Panc1 (cell line): ENCODE data around the gene DAPK1. TPM values are rescaled to one million over a fixed set of nuclear protein-coding genes. Genes with fewer than 3 reads are reported as not detected.

Experiments
- ATAC-seq: fragments of 200-7000 bp; cut with Tn5 transposase; 2 replicates; pipeline ENCODE4 v1.9.1; 2020; ENCODE audit warnings: mild to moderate bottlenecking, moderate library complexity
- BruUV-seq: library from RNA; stranded (reverse); fragments of 400-500 nt; replicated peaks from 2 replicates; lab custom pipeline; 2021; lab: Mats Ljungman, UMichigan
- CTCF ChIA-PET: fragments of 300-600 bp; sonication (Branson Sonifier 250); formaldehyde crosslinking; loops from one replicate; lab custom pipeline; 2022; ENCODE audit warnings: antibody characterized with exemption; lab: Charles Lee
- POLR2A ChIA-PET: fragments of 300-600 bp; sonication (Branson Sonifier 250); formaldehyde crosslinking; loops from one replicate; lab custom pipeline; 2022; ENCODE audit warnings: antibody characterized with exemption; lab: Charles Lee
- DNase-seq: peaks from one replicate; pipeline ENCODE4 v3.0.0-alpha.2; 2010; ENCODE audit warnings: low read depth, low spot score
- H3K27ac ChIP-seq: 2 replicates; pipeline ENCODE4 v1.5.1; 2011; ENCODE audit warnings: mild to moderate bottlenecking, low read length, inconsistent platforms
- H3K27me3 ChIP-seq: fragments of 200-500 bp; sonication (Bioruptor generic); 2 replicates; pipeline ENCODE4 v1.6.0; 2014; ENCODE audit warnings: low read length, inconsistent platforms; ENCODE audit not compliant: control insufficient read depth, insufficient read depth
- H3K36me3 ChIP-seq: fragments of 200-500 bp; sonication (Bioruptor generic); 2 replicates; pipeline ENCODE4 v1.5.1; 2014; ENCODE audit warnings: inconsistent platforms, mild to moderate bottlenecking, low read length, moderate library complexity; ENCODE audit not compliant: control insufficient read depth, insufficient read depth
- H3K4me1 ChIP-seq: 2 replicates; pipeline ENCODE4 v1.5.1; 2011; ENCODE audit warnings: inconsistent platforms, mild to moderate bottlenecking, low read length, moderate library complexity; ENCODE audit not compliant: control insufficient read depth, insufficient read depth
- H3K4me3 ChIP-seq, 2 experiments: 2 replicates each; pipeline ENCODE4 v1.5.1; 2011 to 2012; ENCODE audit warnings: low read depth in 2 of 2, low read length in 2 of 2, mild to moderate bottlenecking in 2 of 2, inconsistent platforms in 1 of 2, moderate library complexity in 1 of 2
- H3K9me3 ChIP-seq: fragments of 200-500 bp; sonication (Bioruptor generic); 2 replicates; pipeline ENCODE4 v1.5.1; 2014; ENCODE audit warnings: low read depth, mild to moderate bottlenecking, inconsistent platforms, low read length, moderate library complexity; ENCODE audit not compliant: control insufficient read depth, insufficient read depth
- POLR2AphosphoS5 ChIP-seq: IDR thresholded peaks from 2 replicates; pipeline ENCODE4 v1.6.1; 2012; ENCODE audit warnings: mild to moderate bottlenecking, low read depth, low read length, moderate library complexity
- REST ChIP-seq, 2 experiments: IDR thresholded peaks; 2 replicates each; pipeline ENCODE4 v1.6.1; 2011 to 2012; ENCODE audit warnings: low read depth in 2 of 2, control low read depth in 1 of 2, low read length in 1 of 2, mild to moderate bottlenecking in 1 of 2, moderate library complexity in 1 of 2; ENCODE audit not compliant: insufficient read depth in 1 of 2
- SIN3A ChIP-seq: IDR thresholded peaks from 2 replicates; pipeline ENCODE4 v1.6.1; 2012; ENCODE audit warnings: low read depth, mild to moderate bottlenecking, low read length, moderate library complexity, borderline replicate concordance; ENCODE audit not compliant: insufficient read depth
- TCF7L2 ChIP-seq: IDR thresholded peaks from 2 replicates; pipeline ENCODE4 v1.6.1; 2011; ENCODE audit warnings: mild to moderate bottlenecking, low read depth, low read length, inconsistent platforms
- in situ Hi-C: cut with HindIII; loops from 2 replicates; pipeline ENCODE4 v1.10.0; 2016; ENCODE audit warnings: low sequenced_read_pairs, low pct_unique_long_range_greater_than_20kb
- intact Hi-C: fragments of 100-400 bp; cut with micrococcal nuclease; formaldehyde crosslinking; loops from one replicate; pipeline ENCODE4 v1.10.0; 2022; ENCODE audit not compliant: unreplicated experiment
- total RNA-seq: library from RNA; stranded (reverse); gene quantifications from one replicate; pipeline ENCODE4 v1.2.1, GENCODE V29; 2021; ENCODE audit not compliant: unreplicated experiment
- TF ChIP-seq, protein P1 (sequence below): fragments of 450-650 bp; IDR thresholded peaks from 2 replicates; pipeline ENCODE4 v1.5.1; 2017; ENCODE audit warnings: mild to moderate bottlenecking

Gene DAPK1
- total RNA-seq, 1 experiment from 2014 or later, result 0.87 TPM

- H3K4me1 ChIP-seq, result no peaks in the 10 kb centered on the region
- BruUV-seq, result no TSS peak
- intact Hi-C loops, result no loop called here
- TF ChIP-seq POLR2AphosphoS5, result no peak
- TF ChIP-seq TCF7L2, result no peak
- TF ChIP-seq REST (IDR thresholded peaks at IDR 0.05; ENCODE audit: insufficient read depth in 1 of 2, low read depth in 2 of 2, low read length in 1 of 2), result no peak
- TF ChIP-seq SIN3A, result no peak
- TF ChIP-seq, protein P1, sequence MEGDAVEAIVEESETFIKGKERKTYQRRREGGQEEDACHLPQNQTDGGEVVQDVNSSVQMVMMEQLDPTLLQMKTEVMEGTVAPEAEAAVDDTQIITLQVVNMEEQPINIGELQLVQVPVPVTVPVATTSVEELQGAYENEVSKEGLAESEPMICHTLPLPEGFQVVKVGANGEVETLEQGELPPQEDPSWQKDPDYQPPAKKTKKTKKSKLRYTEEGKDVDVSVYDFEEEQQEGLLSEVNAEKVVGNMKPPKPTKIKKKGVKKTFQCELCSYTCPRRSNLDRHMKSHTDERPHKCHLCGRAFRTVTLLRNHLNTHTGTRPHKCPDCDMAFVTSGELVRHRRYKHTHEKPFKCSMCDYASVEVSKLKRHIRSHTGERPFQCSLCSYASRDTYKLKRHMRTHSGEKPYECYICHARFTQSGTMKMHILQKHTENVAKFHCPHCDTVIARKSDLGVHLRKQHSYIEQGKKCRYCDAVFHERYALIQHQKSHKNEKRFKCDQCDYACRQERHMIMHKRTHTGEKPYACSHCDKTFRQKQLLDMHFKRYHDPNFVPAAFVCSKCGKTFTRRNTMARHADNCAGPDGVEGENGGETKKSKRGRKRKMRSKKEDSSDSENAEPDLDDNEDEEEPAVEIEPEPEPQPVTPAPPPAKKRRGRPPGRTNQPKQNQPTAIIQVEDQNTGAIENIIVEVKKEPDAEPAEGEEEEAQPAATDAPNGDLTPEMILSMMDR, result no peak
- no peak for DNase-seq
- ChIA-PET CTCF (no interaction called here), POLR2A (no interaction called here)
- no peaks in the 10 kb centered on the region for H3K36me3 ChIP-seq
- H3K9me3 ChIP-seq, result no peaks in the 10 kb centered on the region
- no peaks in the 10 kb centered on the region for H3K27me3 ChIP-seq
- H3K4me3 ChIP-seq, result no peak overlapping the region
- no peak overlapping the region for H3K27ac ChIP-seq
- in situ Hi-C loops, result no loop called here
- no peak for ATAC-seq
Observed at GRCh38 chr9:87516926-87517290, 19.2 kb downstream of the DAPK1 start.

DNA sequence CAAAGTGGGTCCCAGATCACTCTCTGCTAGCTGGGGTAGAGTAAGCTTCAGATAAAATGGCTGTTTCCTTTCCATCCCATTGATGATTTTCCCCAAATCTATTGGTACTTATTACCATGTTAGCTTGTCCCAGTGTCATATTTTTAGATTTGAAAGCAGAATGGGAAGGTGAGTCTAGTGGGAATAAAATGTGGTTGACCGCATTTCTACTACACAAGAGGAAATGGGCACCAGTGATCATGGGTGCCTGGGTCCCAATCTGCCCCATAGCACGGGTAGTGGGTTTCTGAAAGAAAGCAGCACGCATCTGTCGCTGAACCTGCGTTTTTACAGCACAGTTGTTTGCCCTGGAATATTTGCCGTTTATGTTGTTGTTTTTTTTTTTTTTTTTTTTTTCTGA, 20.1 kb downstream of the DAPK1 start:
- Histone ChIP-seq H3K36me3 (no peaks in the 10 kb centered on the region), H3K4me3 (no peak overlapping the region), H3K27ac (no peak overlapping the region), H3K27me3 (no peaks in the 10 kb centered on the region), H3K9me3 (no peaks in the 10 kb centered on the region), H3K4me1 (no peaks in the 10 kb centered on the region)
- CTCF ChIA-PET, result no interaction called here
- in situ Hi-C loops, result no loop called here
- no TSS peak for BruUV-seq
- POLR2A ChIA-PET, result no interaction called here
- ATAC-seq (no peak), DNase-seq (no peak)
- TF ChIP-seq SIN3A (no peak), POLR2AphosphoS5 (no peak), TCF7L2 (no peak), REST (IDR thresholded peaks at IDR 0.05; ENCODE audit: insufficient read depth in 1 of 2, low read depth in 2 of 2, low read length in 1 of 2) (no peak)
- TF ChIP-seq, protein P1, result no peak
- intact Hi-C loops, result no loop called here
